Esophagus muscularis mucosa (tissue), 3 donors: ENCODE results near the gene BTBD16.

Experiments
- POLR2A ChIP-seq: fragments of 450-650 bp; IDR thresholded peaks from one replicate; pipeline ENCODE4 v1.6.1; 2017; ENCODE audit warnings: antibody characterized with exemption, moderate library complexity, mild to moderate bottlenecking, low read depth
- TF ChIP-seq, protein P1 (sequence below), 3 experiments: fragments of 200-600 bp in 2 of 3; fragments of 450-650 bp in 1 of 3; sonication (generic) in 2 of 3; IDR thresholded peaks; one replicate each; pipeline ENCODE4 v1.5.1; 2017 to 2019; ENCODE audit warnings: antibody characterized with exemption in 3 of 3, mild to moderate bottlenecking in 2 of 3, moderate library complexity in 1 of 3

DNA sequence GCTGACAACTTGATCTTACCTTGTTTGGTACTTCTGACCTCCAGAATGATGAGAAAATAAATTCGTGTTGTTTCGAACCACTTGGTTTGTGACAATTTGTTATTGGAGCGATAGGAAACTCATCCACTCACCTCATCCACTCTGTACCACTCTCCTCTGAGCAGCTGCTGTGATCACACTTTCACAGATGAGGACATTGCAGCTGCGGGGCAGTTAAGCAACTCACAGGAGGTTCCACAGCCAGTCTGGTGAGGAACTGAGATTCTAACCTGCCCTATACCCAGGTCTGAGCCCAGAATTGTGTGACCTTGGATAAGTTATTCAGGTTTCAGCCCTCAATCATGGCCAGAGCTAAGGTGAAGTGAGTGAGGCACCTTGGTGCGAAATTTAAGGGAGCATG lies 35.2 kb downstream of the BTBD16 start:
- TF ChIP-seq, protein P1, sequence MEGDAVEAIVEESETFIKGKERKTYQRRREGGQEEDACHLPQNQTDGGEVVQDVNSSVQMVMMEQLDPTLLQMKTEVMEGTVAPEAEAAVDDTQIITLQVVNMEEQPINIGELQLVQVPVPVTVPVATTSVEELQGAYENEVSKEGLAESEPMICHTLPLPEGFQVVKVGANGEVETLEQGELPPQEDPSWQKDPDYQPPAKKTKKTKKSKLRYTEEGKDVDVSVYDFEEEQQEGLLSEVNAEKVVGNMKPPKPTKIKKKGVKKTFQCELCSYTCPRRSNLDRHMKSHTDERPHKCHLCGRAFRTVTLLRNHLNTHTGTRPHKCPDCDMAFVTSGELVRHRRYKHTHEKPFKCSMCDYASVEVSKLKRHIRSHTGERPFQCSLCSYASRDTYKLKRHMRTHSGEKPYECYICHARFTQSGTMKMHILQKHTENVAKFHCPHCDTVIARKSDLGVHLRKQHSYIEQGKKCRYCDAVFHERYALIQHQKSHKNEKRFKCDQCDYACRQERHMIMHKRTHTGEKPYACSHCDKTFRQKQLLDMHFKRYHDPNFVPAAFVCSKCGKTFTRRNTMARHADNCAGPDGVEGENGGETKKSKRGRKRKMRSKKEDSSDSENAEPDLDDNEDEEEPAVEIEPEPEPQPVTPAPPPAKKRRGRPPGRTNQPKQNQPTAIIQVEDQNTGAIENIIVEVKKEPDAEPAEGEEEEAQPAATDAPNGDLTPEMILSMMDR (IDR thresholded peaks at IDR 0.05): no peak
- no peak for TF ChIP-seq POLR2A
